ENCODE measurements around the gene CEP152.

The CEP152 gene

DNA sequence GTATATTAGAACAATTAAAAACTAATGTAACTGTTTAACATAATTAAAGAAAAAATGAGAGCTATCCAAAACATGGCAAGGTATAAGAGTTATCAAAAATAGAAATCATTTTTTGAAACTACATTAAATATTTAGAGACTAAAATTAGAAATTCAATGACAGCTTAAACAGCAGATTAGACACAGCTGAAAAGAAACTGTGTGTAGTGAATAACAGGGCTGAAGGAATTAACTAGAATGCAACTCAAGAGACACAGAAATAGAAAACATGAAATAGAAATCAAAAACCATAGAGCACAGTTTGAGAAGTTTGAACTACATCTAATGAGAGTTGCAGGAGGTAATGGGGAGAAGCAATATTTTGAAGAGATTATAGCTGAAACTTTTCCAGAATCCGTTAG is 105.5 kb downstream of the CEP152 start:
- no peak for DNase-seq (ENCODE audit: low read depth in 1 of 2, low spot score in 1 of 2)

DNA sequence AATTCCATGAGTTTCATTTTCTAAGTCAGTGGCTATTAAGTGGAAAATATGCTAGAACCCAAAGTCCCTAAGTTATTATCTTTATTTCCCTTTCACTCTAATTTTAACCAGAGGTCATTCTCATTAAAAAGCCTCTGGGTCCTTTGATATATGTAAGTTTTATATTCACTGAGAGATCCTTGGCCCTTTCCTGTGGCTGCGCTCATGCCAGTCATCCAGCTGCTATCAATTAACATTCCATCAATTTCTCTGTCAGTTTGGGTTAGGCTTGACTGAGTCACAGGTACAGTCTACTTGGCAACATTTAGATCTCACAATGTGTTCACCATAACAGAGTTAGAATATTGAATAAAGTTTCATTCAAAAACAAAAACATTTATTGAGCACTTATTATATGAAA is 107.3 kb downstream of the CEP152 start:
- DNase-seq (ENCODE audit: low read depth in 1 of 2, low spot score in 1 of 2) = no peak

DNA sequence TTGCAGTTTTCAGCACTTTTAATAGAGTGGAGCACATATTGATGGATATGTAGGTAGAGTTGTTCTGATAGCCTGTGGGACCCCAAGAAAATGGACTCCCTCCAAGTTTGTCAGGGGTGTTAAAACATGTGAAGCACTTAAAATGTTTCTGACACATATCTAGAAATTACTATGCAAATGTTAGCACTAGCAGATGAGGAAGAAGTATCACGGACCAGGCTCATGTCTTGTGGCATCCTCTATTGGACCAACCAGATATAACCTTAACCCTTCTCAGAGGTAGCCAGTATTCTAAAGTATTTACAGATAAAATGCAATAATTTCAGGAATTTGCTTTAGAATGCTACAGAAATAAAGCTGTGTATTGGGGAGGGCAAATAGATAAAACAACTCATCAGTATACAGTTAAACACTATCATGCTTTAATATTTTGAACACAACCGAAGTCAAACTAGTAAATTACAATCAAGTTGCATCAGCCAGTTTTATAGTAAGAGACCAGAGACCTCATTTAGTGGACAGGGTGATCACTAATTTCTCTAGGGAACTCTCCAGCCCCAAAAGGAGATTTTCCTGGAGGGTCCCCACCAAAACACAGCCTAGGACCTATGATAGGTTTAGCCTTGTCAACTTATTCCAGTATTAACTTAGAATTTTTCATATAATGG is 108.2 kb downstream of the CEP152 start:
- no peak for DNase-seq (ENCODE audit: low read depth in 1 of 2, low spot score in 1 of 2)

DNA sequence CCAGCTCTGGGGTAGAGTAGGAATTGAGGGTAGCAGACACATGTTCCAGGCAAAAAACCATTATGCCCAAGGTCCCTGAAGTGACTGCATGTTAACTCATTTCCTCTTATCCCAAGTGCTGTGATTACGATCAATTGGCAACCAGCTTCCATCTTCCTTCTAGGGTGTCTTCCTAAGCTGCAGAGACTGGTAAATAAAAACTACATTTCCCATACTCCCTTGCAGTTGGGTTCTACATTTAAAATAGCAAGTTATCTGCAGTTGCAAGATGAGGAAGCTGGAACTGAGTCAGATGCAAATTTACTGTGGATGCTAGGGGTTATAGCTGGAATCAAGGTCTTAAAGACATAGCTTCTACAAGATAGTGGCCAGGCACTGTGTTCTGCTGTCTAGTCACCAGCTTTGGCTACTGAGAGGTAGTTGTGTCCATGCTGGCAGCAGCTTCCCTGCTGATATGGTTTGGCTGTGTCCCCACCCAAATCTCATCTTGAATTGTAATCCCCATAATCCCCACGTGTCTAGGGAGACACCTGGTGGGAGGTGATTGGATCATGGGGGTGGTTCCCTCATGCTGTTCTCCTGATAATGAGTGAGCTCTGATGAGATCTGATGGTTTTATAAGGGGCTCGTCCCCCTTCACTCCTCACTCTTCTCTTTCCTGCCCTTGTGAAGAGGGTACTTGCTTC is 114.1 kb downstream of the CEP152 start:
- no peak for DNase-seq (ENCODE audit: low read depth in 1 of 2, low spot score in 1 of 2)

DNA sequence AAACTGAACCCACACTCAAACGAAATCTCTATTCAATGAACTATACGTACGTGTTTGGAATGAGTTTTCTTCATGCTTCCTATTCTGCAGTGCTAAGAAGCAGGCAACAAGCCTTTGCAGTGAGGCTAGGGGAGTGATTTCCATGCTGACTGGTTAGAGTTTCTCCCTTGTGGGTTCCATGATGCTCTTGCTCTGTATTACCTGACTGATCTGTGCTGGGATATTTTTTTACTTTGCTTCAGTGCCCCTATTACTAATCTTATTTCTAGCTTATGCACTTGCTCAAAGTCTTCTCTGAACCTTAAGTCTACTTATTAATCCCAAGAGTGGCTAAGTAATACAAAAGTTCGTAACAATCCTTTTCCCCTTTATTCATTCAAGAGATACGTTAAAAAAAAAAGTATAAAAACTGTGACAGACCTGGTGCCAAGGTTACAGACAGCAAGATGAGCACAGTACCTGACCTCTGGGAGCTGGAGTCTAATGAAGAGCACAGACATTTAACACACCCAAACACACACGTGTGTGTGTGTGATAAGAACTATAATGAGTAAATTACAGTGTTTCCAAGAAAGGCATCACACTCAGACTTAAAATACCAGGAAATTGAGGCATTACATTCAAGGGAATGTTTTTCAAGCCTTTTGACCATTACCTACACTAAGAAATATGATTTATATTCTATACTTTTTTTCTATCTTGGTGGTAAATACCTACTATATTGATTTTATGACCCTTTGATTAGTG is 114.9 kb downstream of the CEP152 start:
- no peak for DNase-seq (ENCODE audit: low read depth in 1 of 2, low spot score in 1 of 2)

DNA sequence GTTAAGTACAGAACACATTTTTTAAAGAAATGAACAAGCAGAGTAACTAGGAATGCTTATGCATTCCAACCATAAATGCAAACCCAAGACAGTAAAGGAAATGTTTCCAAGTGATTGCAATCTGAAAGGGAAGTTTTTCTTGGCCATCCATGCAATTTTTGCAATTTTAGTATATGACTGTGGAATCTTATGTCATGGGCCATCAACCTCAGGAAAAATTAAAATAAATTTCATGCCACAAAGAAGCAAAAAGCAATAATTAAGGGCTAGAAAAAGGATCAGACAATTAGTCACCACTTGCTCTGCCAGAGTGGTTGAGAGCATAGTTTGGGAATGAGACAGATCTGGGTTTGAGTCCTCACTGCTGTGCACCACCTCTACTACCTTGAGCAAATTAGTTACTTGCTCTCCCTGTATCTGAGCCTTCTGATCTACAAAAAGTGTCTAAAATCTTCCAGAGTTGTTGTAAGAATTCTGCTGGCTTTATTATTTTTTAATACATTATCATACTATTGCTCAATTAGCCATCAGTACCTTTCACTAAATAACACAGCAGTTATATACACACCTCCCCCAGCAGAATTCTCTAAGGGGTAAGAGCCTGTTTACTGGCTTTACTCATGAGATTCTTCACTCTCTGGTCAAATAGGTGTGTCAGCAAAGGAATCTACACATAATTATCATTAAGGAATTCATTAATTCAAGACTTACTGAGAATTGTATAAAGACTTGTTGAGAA is 115.6 kb downstream of the CEP152 start:
- DNase-seq (ENCODE audit: low read depth in 1 of 2, low spot score in 1 of 2) = no peak

DNA sequence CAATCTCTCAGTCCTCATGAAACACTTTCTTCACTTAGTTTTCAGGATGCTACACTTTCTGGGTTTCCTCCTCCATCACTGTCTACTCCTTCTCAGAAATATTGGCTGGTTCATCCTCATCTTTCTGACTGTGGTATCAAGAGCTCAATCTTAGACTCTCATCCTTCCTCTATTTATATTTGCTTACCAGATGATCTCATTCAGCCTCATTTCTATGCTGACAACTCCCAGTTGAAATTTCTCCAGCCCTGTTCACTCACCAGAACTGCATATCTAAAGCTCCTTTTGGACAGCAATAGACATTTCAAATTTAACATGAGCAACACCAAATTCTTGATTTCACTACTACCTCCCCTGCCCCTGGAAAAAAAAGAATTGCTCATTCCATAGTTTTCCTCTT is 117.4 kb downstream of the CEP152 start:
- DNase-seq (ENCODE audit: low read depth in 1 of 2, low spot score in 1 of 2) = no peak

DNA sequence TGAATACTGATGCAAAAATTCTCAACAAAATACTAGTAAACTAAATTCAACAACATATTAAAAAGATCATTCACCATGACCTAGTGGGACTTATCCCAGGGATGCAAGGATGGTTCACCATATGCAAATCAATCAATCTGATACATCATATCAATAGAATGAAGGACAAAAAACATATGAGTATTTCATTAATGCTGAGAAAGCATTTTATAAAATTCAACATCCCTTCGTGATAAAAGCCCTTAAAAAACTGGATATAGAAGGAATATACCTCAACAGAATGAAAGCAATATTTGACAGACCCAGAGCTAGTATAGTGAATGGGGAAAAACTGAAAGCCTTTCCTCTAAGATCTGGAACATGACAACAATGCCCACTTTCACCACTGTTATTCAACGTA is 122.4 kb downstream of the CEP152 start:
- DNase-seq (ENCODE audit: low read depth in 1 of 2, low spot score in 1 of 2) = no peak
